GM21576 (cell line): ENCODE measurements around the gene FAM168B.
A peak's percentile ranks its signal among the peaks of the same experiment; 100 is the strongest.
"Not testable (repeated sequence)": the region's sequence is repeated elsewhere in the genome, so short reads cannot be mapped to it uniquely, and the experiment has no call there.

ENCODE experiments used
- ATAC-seq: cut with Tn5 transposase; IDR thresholded peaks from one replicate; pipeline ENCODE4 v1.9.1; 2021; ENCODE audit warnings: mild to moderate bottlenecking, moderate library complexity; ENCODE audit not compliant: unreplicated experiment

The FAM168B gene, protein sequence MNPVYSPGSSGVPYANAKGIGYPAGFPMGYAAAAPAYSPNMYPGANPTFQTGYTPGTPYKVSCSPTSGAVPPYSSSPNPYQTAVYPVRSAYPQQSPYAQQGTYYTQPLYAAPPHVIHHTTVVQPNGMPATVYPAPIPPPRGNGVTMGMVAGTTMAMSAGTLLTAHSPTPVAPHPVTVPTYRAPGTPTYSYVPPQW

DNA sequence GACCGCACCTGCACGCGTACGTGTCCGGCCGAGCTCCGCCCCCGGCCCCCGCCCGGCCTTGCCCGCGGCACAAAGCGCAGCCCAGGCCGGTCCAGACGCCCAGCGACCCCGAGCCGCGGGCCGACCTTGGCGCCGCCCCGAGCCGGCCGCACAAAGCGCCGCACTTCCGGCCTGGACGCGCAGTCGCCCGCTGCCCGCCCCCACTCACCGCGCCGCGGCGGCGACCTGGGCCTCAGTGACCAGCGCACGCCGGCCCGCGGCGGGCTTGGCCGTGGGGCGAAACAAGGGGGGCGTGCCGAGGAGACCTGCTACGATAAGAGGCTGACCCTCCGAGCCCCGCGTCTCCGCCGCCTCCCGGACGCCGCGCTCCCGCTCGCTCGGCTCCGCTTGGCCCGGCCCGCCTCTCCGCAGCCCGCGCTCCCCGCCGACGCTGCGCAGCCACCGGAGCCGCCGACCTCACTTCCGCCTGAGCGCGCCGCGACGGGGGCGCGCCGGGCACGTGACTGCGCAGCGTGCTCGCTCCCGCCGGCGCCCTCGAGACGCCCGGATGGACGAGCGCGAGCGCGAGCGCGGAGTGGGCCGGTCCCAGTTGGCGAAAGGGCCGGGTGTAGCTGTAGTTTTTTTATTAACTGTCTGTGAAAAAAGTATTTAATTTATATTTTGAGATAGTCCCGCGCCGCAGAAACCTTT, at the start of gene FAM168B:
FAM168B (minus strand) TSS at position 455 of the 690 bp plus-strand sequence. CDS start 10,814 bp downstream, outside the sequence.
- ATAC-seq, result peak; percentile 82

DNA sequence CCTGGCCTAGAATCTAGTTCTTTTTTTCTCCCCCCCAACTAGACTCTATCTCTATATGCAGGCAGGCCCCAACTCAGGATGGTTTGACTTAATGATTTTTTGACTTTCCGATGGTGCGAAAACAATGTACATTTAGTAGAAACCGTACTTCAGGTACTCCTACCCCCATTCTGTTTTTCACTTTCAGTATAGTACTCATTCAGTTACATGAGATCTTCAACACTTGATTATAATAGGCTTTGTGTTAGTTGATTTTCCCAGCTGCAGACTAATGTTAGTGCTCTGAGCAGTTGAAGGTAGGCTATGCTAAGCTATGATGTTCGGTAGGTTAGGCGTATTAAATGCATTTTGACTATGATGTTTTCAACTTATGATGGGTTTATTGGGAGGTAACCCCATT, 49.6 kb upstream of the FAM168B start:
- ATAC-seq, result no peak

DNA sequence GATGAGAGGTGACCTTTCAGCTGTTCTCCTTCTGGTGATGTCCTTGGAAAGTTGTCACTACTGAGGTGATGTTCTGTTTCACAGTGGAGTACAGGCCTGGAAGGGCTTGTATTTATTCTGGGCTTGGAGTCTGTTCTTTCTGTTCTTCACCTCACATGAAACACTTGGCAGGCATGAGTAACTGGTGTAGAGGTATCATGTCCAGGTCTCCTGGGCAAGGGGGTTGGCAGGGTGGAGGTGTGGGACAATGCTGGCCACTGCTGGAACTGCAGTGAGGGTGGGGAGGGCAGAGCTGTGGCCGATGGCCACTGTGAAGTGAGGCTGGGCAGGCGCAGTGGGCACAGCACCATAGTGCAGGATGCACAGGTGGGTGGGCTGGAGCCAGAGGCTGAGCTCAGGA, 47.3 kb upstream of the FAM168B start:
- no peak for ATAC-seq

DNA sequence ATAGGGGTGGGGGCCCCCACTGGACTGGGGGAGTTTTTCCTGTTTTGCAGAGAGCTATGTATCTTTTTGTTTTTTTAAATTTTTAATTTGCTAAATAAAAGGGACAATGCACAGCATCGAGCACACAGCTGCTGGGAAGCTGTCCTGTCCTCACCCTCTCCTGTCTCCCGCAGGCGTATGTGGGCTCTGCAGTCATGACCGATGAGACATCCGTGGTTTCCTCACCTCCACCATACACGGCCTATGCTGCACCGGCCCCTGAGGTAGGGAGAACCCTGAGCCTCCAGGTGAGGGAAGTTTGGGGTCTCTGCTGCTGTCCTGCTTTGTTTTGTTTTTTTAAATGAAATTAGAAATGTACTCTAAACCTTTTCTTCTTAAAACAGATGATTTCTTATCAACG, 39.5 kb upstream of the FAM168B start:
- ATAC-seq, result no peak

DNA sequence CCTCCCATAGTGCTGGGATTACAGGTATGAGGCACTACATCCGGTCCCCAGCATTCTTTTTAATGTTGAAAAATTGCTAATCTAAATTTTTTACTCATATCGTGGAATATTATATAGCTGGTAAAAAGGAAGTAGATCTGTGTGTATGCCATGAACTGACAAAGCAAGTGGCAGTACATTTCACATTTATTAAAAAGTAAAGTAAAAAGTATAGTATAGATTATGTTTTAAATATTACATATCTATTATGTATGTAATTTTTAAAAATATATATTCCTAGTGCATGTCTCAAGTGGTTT, 37.0 kb upstream of the FAM168B start:
- no peak for ATAC-seq

DNA sequence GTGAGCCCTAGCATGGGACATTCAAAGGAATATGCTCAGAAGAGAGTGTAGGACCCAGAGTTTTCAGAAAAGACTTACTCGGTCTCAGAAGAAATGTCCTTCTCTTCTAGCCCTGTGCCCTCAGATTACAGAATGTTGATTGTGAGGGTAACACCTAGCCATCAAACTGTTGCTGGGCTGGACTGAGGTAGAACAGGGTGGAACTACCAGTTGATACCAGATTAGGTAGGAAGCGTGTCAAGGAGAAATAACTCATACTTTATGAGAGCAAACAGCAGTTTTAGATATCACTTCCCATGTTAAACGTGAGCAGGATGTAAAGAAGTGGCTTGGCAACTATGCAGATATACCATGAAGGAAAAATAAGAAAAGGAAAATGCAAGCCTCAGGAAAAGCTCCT, 34.7 kb upstream of the FAM168B start:
- no peak for ATAC-seq

DNA sequence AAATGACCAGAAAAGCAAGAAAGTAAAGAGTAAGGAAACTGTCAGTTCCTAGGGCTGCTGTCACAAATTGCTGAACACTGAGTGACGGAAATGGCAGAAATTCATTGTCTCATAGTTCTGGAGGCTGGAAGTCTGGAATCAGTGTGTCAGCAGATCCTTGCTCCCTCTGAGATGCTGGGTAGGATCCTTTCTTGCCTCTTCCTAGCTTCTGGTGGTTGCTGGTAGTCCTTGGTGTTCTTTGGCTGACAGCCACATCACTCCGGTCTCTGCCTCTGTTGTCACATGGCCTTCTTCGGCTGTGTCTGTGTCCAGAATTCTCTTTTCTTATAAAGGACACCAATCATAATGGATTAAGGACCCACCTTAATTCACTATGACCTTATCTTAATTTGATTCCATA, 33.8 kb upstream of the FAM168B start:
- ATAC-seq, result no peak

DNA sequence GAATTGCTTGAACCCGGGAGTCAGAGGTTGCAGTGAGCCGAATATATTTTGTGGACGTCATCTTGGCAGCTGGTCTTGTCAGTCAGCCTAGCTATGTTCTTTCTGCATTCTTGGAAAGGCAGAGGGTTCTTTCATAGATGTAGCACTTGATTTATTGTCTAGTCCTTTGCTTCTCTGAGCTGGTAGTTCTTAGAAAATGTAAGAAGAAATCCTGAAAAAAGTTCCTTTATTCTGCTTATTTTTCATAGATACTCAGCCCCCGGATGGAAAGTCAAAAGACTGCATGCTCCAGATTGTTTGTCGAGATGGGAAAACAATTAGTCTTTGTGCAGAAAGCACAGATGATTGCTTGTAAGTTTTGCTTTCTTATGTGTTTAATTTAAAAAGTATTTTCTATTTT, 33.2 kb upstream of the FAM168B start:
- ATAC-seq, result no peak

DNA sequence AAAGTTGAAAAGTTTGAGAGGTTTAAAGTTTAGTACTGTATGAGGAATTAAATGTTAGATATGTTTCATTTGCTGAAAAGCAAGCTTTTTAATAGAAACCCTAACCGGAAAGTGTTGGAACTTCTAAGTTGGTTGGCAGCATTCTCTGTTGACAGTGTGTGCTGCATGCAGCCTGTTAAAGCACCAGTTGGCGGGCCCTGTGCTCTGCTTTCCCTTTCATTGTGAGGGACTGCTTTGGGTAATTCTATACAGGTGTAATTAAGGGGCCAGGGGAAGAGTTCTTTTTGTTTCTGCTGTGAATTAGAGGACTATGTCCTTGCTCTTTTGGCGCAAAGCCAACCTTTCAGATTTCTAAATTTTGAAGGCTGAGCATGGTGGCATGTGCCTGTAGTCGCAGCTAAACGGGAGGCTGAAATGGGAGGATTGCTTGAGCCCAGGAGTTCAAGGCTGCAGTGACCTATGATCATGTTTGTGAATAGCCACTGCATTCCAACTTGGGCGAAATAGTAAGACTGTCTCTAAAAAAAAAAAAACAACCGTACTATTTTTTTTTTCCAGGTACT, 32.0 kb upstream of the FAM168B start:
- no peak for ATAC-seq

DNA sequence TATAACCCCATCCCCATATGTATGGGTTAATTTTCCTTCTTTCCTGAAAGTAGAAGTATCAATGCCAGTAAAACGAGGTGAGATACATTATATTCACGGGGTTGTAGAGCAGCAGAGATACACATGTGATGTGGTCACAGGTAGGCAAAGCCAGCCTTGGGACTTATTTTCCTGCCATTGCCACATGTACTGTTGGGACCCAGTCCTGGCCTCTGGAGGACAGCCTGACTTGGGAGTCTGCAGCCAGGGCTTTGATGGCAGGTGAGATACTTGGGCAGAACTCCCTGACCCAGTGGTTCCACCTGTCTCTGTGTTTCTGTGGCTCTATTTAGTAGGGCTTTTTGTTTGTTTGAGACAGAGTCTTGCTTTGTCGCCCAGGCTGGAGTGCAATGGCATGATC, 29.9 kb upstream of the FAM168B start:
- ATAC-seq, result no peak

DNA sequence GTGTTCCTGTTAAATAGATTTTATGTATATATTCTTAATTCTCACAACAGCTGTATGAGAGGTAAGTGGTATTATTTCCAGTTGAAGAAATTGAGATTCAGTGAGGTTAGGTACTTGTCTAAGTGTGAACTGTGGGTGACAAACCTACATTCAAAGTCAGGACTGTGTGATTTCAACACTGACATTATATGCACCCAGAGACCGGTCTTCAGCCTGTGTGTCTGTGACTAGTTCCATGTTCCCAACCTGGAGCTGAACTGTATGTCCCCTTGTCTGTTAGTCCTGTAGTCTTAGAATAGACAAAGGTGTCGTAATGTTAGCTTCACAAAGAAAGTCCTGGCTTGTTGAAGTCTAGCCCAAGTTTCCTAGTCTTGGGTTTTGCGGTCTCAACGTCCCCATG, 29.2 kb upstream of the FAM168B start:
- no peak for ATAC-seq

DNA sequence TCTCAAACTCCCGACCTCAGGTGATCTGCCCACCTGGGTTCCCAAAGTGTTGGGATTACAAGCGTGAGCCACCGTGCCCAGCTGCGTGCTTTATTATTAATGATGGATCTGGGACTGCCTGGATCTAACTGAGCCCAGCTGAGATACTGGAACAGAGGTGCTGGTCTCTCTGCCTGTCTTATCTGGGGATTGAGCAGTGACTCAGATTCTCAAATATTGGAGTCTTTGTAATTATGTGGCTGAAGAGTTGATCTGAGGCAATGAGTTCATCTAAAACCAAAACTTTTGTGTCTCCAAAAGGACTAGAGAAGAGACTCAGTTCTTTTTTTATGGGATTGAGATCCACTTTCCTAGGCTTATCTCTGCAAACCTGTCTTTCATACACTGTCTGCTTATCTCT, 28.2 kb upstream of the FAM168B start:
- no peak for ATAC-seq

DNA sequence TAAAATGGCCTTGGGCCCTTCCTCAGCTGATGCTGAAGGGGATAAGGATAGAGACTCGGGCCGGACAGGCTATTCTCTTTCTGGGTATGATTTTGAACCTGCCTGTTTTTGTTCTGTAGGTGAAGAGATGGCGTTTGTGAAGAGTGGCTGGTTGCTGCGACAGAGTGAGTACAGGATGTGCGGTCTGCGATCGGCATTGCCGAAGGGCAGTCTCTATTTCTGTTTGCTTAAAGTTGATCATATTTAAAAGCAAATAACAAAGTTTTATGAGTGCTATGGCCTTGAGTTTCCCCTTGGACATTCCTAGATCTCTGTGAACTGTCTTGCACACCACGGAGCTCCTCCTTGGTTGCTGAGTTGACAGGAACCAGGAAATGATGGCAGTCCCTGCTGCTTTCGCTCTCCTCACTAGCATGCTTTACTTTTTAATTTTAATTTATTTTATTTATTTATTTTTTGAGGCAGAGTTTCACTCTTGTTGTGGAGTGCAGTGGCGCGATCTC, 27.6 kb upstream of the FAM168B start:
- no peak for ATAC-seq

DNA sequence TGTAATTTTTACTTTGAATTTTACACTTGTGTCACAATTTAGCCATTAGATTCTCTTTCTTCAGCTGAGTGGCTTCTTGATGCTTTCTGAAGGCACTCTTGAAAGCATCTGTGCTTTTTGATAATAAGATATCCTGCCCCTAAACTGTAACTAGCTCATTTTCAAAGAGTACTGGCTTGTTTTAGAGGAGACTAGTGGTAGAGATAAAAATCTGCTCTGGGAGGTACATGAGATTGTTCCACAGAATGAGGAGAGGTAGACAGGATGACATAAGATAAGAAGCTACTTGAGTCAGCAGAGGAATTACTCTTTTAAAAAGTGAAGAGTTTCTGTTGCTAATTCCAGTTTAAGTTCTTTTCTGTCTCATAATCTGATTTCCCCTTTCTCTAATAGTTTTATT, 22.5 kb upstream of the FAM168B start:
- no peak for ATAC-seq

DNA sequence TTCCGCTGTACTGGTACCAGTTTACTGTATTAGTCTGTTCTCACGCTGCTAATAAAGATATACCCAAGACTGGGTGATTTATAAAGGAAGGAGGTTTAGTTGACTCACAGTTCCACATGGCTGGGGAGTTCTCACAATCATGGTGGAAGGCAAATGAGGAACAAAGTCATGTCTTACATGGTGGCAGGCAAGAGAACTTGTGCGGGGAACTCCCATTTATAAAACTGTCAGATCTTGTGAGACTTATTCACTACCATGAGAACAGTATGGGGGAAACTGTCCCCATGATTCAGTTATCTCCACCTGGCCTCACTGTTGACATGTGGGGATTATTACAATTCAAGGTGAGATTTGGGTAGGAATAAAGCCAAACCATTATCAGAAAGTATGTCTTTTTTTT, 21.7 kb upstream of the FAM168B start:
- not testable (repeated sequence) for ATAC-seq

DNA sequence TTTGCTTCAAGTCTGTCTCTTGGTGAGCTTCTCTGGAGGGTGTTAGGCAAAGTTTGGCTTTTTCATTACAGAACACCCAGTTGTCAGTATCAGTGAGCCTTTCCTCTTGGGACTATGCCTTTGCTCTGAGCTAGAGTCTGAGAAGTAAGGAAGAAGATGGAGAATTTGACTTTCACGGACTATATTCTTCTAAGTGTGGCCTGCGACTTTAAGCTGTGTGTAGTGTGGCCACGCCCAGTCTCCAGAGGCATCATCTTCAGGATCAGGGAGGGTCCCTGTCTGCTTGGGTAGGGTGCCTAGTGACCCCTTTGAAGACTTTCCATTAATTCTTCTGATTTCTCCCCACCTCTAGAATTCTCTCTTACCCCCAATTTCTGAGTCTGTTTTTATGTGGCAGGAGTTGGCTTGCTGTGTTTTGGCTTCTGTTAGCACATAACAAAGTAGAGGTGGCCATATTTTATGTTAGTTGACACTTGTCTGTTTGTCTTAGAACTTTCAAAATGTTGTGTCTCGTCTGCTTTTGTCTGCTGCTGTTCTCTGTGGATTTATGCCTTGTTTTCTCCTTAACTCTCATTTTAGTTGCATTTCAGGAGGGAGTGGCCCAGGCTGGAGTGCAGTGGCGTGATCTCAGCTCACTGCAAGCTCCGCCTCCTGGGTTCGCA, 20.4 kb upstream of the FAM168B start:
- no peak for ATAC-seq

DNA sequence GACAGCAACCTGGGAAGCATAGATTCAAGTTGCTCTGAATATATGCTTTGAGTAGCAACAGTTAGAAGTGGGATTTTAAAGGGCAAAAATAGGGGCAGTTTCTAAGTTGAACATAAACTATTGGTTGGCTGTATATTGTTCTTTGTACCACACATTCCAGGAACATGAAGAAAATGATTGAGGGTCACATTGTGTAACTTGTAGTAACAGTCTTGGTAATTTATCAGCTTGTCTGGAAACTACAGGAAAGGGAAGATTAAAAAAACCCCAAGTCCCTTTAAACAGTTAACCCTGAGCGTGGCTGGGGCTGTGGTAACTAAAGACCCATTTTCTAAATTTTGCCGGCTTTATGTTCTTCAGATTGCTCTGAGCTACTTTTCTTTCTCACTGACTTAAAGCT, 19.3 kb upstream of the FAM168B start:
- ATAC-seq, result no peak

DNA sequence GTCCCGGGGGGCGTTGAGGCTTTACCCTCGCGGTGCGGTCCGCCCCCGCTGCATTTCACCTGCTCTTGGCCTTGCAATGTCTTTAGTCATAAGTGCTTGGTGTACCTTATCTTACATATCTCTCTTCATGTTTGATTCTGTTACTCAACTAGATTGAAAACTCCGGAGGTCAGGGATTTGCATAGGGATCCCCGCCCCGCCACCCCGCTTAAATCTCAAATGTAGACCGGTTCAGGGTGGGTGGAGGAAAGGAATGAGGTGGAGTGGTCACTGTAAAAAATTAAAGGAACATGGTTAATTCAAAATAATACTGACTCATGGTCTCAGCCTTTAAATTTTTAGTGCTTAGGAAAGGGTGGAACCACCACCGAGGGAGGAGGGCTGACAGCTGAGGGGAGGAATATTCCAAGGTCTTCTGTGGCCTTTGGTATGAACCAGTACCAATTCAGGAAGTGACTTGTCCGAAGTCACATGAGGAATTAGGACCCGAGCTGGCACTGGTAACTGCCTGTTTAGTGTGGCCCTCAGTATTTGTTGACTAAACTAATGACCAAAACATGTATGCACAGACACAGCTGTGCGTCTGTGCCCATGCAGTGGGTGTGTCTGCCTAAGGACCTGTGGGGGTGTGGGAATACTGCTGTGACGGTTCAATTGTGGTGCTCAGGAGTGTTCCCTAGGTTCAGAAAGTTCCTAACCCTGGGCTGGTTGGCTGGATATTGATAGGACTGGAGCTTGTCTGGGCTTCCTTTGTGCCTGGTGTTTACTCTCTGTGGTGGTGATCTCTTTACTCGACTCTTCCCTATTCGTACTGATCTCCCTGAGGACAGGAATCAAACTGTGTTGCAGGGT, 12.9 kb upstream of the FAM168B start:
- ATAC-seq, result peak; percentile 32

DNA sequence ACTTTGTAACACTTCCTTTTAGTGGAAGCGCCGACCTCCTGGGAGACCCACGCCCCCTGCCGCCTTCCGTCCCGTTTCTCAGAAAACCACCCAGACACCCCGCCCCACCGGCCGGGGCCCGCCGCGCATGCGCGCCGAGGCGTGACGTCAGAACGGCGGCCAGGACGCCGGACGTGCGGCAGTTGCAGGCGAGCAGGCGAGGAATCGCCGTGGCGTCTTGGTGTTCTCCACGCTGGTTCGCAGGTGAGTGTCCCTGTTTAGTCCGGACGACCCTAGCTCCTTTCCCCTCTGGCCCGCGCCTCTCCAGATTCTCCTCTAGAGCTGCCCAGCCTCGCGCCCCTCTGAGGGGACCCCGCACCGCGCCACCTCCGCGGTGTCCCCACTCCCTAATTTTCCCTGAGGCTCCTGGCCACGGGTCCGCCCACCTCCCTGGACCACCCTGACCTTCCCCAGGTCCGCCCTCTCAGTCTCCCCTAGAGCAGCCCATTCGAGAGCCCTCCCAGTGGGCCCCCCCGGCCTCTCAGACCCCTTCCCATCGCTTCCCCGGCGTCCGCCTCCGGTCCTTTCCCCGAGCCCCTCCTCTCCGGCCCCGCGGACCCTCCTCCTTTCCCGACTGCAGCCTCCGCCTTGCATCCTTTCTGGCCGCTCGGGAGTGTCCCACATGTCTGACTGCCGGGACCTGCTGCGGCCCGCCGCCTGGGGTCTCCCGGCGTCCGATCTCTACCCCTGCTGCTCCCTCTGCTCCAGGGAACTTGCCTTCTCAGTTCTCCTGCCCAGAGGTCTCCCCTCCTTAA, 12.1 kb upstream of the FAM168B start, which contains the start of gene PLEKHB2:
PLEKHB2 (plus strand) TSS at position 181 of the 794 bp plus-strand sequence. CDS start 15,606 bp downstream, outside the sequence.
- ATAC-seq, result peak; percentile 71

DNA sequence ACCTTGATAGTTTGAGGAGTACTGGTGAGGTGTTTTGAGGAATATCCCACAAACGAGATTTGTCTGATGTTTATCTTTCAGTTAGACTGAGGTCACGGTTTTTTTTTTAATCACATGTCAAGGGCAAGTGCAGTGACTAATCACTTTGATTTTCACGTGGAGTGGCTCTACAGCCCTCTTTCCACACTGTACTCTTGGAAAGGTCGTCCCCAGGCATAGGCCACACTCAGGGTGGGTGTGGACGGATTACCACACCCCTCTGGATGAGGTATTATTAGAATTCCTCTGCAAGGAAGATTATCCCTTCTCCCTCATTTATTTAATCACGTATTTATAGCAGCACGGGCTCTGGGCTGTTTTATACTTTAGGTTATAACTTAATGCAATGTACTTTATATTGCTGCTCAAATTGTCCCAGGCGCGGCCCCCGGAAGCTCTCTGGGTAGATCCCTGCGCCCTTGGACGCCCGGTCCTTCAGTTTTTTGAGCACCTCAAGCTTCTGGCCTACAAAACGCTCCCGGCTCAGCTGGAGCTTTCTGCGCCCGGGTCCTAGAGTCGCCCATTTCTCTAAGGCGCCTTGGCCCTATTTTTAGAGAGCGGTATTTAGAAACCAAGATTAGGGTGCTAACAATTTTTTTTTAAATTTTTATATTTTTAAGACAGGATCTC, 11.4 kb upstream of the FAM168B start:
- ATAC-seq, result peak; percentile 79
